IPS-18a (cell line): ENCODE measurements around the gene RETREG1.

Experiments used
- H3K27ac ChIP-seq: one replicate; pipeline ENCODE4 v1.5.1; 2013; ENCODE audit warnings: low read length
- H3K27me3 ChIP-seq: one replicate; pipeline ENCODE4 v1.6.1; 2013; ENCODE audit warnings: mild to moderate bottlenecking, low read length; ENCODE audit not compliant: control insufficient read depth, insufficient read depth
- H3K36me3 ChIP-seq: one replicate; pipeline ENCODE4 v1.6.1; 2013; ENCODE audit warnings: low read depth, low read length; ENCODE audit not compliant: control insufficient read depth
- H3K4me1 ChIP-seq: one replicate; pipeline ENCODE4 v1.6.1; 2013; ENCODE audit warnings: low read depth, low read length; ENCODE audit not compliant: control insufficient read depth
- H3K4me3 ChIP-seq: one replicate; pipeline ENCODE4 v1.5.1; 2013; ENCODE audit warnings: low read length
- H3K9ac ChIP-seq: one replicate; pipeline ENCODE4 v1.6.1; 2013; ENCODE audit warnings: mild to moderate bottlenecking, low read length, moderate library complexity
- H3K9me3 ChIP-seq: one replicate; pipeline ENCODE4 v1.6.1; 2013; ENCODE audit warnings: low read depth, low read length; ENCODE audit not compliant: control insufficient read depth

Gene RETREG1

GRCh38 chr5:16644301-16644889 lies 27.6 kb upstream of the RETREG1 start:
- Histone ChIP-seq H3K4me3 (no peak overlapping the region), H3K36me3 (no peaks in the 10 kb centered on the region), H3K27me3 (no peaks in the 10 kb centered on the region), H3K9me3 (no peaks in the 10 kb centered on the region), H3K9ac (no peak overlapping the region), H3K27ac (no peak overlapping the region), H3K4me1 (no peaks in the 10 kb centered on the region)

GRCh38 chr5:16642867-16643266 lies 26.1 kb upstream of the RETREG1 start:
- Histone ChIP-seq H3K27ac (no peak overlapping the region), H3K27me3 (no peaks in the 10 kb centered on the region), H3K4me3 (no peak overlapping the region), H3K36me3 (no peaks in the 10 kb centered on the region), H3K9me3 (no peaks in the 10 kb centered on the region), H3K4me1 (no peaks in the 10 kb centered on the region), H3K9ac (no peak overlapping the region)

- no peaks in the 10 kb centered on the region for H3K27me3 ChIP-seq
- no peak overlapping the region for H3K4me3 ChIP-seq
- no peak overlapping the region for H3K9ac ChIP-seq
Observed at GRCh38 chr5:16639206-16639605, 22.4 kb upstream of the RETREG1 start.

GRCh38 chr5:16628376-16628775 lies 11.6 kb upstream of the RETREG1 start:
- Histone ChIP-seq H3K36me3 (no peaks in the 10 kb centered on the region), H3K4me3 (no peak overlapping the region), H3K27ac (no peak overlapping the region), H3K27me3 (no peaks in the 10 kb centered on the region), H3K9me3 (no peaks in the 10 kb centered on the region), H3K4me1 (no peaks in the 10 kb centered on the region), H3K9ac (no peak overlapping the region)

More at GRCh38 chr5:16639206-16639605, 22.4 kb upstream of the RETREG1 start:
- Histone ChIP-seq H3K27ac (no peak overlapping the region), H3K36me3 (no peaks in the 10 kb centered on the region), H3K4me1 (no peaks in the 10 kb centered on the region), H3K9me3 (no peaks in the 10 kb centered on the region)

- Histone ChIP-seq H3K9ac (no peak overlapping the region), H3K27me3 (no peaks in the 10 kb centered on the region), H3K36me3 (no peaks in the 10 kb centered on the region), H3K4me1 (no peaks in the 10 kb centered on the region), H3K9me3 (no peaks in the 10 kb centered on the region), H3K27ac (no peak overlapping the region), H3K4me3 (no peak overlapping the region)
Observed at GRCh38 chr5:16626696-16627264, 10.0 kb upstream of the RETREG1 start.

GRCh38 chr5:16625096-16625495 lies 8.3 kb upstream of the RETREG1 start:
- Histone ChIP-seq H3K36me3 (no peaks in the 10 kb centered on the region), H3K27ac (no peak overlapping the region), H3K9ac (no peak overlapping the region), H3K4me1 (no peaks in the 10 kb centered on the region), H3K27me3 (no peaks in the 10 kb centered on the region), H3K4me3 (no peak overlapping the region), H3K9me3 (no peaks in the 10 kb centered on the region)

GRCh38 chr5:16619136-16619535 lies 2.3 kb upstream of the RETREG1 start:
- H3K4me3 ChIP-seq: no peak overlapping the region
- no peaks in the 10 kb centered on the region for H3K36me3 ChIP-seq
- peaks cover 4% of the 10 kb centered on the region for H3K4me1 ChIP-seq
- H3K27me3 ChIP-seq: peaks cover 40% of the 10 kb centered on the region
- H3K9me3 ChIP-seq: no peaks in the 10 kb centered on the region
- H3K27ac ChIP-seq: no peak overlapping the region
- no peak overlapping the region for H3K9ac ChIP-seq

- no peaks in the 10 kb centered on the region for H3K9me3 ChIP-seq
- no peaks in the 10 kb centered on the region for H3K36me3 ChIP-seq
- peaks cover 4% of the 10 kb centered on the region for H3K4me1 ChIP-seq
- H3K27me3 ChIP-seq: peaks cover 41% of the 10 kb centered on the region
- no peak overlapping the region for H3K9ac ChIP-seq
- H3K27ac ChIP-seq: no peak overlapping the region
- H3K4me3 ChIP-seq: no peak overlapping the region
Observed at GRCh38 chr5:16618138-16618897, 1.5 kb upstream of the RETREG1 start.

- Histone ChIP-seq H3K27ac (no peak overlapping the region), H3K36me3 (no peaks in the 10 kb centered on the region), H3K9ac (no peak overlapping the region), H3K4me1 (peaks cover 4% of the 10 kb centered on the region), H3K9me3 (no peaks in the 10 kb centered on the region), H3K27me3 (peaks cover 41% of the 10 kb centered on the region), H3K4me3 (peak overlapping the region; percentile 65)
Observed at GRCh38 chr5:16617274-16617968, 624 bp upstream of the RETREG1 start.

GRCh38 chr5:16615741-16616535 lies 859 bp downstream of the RETREG1 start:
- H3K27me3 ChIP-seq: peaks cover 41% of the 10 kb centered on the region
- H3K4me1 ChIP-seq: peaks cover 4% of the 10 kb centered on the region
- H3K27ac ChIP-seq: no peak overlapping the region
- H3K36me3 ChIP-seq: no peaks in the 10 kb centered on the region
- H3K9ac ChIP-seq: no peak overlapping the region
- peak overlapping the region; percentile 65 for H3K4me3 ChIP-seq
- H3K9me3 ChIP-seq: no peaks in the 10 kb centered on the region

- Histone ChIP-seq H3K4me3 (no peak overlapping the region), H3K9me3 (no peaks in the 10 kb centered on the region), H3K36me3 (no peaks in the 10 kb centered on the region), H3K27ac (no peak overlapping the region), H3K4me1 (no peaks in the 10 kb centered on the region), H3K9ac (no peak overlapping the region), H3K27me3 (peaks cover 25% of the 10 kb centered on the region)
Observed at GRCh38 chr5:16612007-16612406, 4.8 kb downstream of the RETREG1 start.
